GM21381 (cell line): ENCODE data around the gene TSTD2.

Experiments used
- ATAC-seq: cut with Tn5 transposase; IDR thresholded peaks from one replicate; pipeline ENCODE4 v1.9.1; 2021; ENCODE audit warnings: mild to moderate bottlenecking, moderate library complexity; ENCODE audit not compliant: unreplicated experiment

TSTD2 gene

DNA sequence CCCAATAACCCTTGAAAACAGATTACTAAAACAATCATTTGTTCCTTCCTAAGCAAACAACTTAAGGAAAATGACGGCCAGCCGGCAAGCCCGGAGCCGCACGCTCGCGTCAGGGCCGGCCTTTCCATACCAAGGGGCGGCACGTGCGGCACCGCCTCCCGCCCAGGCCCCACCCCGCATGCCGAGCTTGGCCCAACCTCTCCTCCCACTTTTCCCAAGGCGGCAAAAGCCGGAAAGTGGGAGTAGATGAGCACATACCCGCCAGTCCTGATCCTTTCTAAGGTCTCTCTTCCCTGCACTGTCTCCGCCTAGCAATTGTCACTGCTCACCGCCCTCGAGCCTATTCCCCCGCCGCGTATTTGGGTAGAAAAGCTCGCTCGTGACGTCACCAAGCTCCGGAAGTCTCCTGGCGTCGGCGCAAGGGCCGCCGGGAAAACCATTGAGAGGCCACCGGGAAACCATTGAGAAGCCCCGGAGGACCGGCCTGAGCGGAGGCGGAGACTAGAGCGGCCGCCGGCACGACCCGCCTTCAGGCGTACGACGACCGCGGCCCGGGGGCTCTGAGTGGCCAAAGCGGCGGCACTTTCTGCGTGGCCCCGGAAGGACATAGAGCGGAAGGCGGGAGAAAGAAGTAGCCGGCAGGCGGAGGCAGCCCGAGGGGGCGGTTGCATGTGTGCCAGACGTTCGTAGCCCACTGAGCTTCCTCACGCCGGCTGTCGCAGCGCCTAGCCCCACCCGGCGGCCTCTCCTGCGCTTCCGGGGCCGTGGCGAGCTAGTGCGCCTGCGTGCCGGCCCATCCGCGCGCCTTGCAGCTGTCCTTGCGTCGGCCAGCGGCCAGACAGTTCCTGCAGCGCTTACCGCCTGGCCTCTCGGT lies at the start of gene TSTD2, which contains the start of gene NCBP1:
TSTD2 (minus strand) TSS at position 384 of the 874 bp plus-strand sequence. CDS start 5,806 bp downstream, outside the sequence.
NCBP1 (plus strand) TSS at position 837 of the 874 bp plus-strand sequence. CDS start 61 bp downstream, outside the sequence.
- peak; percentile 88 for ATAC-seq

DNA sequence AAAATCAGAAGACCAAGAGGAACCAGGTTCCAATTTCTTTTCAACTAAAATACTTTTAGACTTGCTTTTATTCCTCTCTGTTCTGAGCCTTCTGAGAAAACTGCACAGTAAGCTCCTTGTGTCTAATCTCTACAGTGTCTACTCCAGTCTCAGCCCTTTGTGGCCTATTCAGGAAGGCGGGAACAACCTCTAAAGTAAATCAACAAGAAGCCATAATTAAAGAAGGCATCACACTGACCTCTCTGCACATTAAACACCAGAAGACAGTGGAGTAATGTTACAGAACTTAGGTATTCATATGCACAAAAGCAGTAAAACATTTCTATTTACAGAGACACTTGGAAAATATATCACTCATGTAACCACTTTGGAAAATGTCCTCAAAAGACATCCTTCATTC lies 49.1 kb upstream of the TSTD2 start:
- no peak for ATAC-seq

DNA sequence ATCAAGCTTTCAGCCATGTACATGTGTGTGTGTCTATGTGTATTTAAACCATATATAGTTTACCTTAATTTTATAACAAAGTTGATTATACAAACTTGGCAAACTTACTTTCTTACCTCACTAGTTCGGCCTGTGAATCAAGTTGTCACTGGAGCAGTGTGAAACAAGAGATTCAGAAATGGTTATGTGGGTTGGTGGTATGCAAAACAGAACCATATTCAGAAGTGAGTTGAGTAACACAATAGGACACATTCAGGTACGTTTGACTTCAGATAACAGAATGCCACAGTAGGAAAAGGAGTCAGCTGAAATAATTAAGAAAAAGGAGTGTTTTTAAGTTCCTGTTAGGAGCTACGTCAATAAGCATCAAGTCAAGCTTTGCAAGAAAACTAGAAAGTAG lies 42.5 kb upstream of the TSTD2 start:
- no peak for ATAC-seq

DNA sequence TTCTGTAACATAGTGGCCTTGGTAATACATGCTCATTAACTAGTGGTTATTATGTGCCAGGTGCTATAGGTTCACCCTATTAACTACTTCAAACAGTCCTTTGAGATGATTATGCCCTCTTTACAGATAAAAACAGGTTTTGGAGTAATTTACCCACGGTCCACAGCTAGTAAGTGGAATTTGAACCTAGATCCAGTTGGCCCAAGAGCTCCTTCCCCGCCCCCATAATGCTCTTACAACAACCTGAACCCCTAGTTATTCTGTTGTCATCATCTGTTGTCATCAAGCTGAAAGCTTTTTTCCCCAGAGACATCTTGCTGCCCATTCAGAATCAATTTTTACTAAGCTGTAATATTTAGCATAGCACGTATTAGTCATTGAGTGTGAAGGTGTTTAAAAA lies 40.8 kb upstream of the TSTD2 start:
- no peak for ATAC-seq

DNA sequence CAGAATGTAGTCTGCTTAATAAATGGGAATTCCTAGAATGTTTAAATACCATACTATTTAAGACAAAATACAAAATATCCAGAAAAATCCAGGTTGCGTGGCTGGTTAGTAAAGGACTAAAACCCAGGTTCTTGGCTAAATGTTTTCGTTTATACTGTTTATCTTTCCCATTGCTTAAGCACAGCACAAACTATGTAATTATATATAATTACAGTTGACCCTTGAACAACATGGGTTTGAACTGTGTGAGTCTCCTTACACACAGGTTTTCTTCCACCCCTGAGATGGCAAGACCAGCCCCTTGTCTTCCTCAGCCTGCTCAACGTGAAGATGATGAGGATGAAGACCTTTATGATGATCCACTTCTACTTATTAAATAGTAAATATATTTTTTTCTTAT lies 39.2 kb upstream of the TSTD2 start:
- ATAC-seq = no peak

DNA sequence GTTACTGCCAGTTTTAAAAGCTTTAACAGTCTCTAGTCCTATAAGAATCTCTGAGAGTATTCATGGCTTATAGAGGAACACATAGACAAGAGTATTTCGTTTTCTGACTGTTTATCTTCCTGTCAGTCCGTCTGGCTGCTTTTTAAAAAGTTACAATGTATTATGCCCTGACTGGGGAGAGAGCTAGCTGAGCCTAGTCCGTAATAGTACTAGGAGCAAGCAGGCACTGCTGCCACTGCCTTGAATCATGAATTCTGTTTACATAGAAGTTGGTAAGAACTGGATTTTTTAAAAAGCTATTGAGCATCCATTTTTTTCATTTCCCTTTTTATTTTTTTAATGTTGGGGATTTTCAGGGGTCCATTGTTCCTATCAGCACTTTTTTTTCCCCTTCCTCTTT lies 37.4 kb upstream of the TSTD2 start:
- no peak for ATAC-seq

DNA sequence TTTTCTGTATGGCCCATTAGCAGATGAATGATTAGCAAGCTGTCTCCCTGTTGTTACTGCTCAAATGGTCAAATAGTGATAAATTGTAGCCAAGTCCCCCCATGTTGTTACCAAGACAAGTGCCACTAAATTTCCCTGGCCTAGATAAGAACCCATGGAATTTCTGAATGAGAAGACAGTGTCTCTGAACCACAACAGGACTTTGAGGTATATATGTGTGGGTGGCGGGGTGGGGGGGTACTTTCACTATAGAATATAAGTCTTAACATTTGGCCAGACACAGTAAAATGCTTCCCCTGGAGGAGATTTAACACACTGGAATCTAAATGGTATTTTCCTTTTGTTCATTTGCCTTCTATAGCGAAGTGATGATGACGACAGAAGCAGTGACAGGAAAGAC lies 35.3 kb upstream of the TSTD2 start:
- ATAC-seq = no peak

DNA sequence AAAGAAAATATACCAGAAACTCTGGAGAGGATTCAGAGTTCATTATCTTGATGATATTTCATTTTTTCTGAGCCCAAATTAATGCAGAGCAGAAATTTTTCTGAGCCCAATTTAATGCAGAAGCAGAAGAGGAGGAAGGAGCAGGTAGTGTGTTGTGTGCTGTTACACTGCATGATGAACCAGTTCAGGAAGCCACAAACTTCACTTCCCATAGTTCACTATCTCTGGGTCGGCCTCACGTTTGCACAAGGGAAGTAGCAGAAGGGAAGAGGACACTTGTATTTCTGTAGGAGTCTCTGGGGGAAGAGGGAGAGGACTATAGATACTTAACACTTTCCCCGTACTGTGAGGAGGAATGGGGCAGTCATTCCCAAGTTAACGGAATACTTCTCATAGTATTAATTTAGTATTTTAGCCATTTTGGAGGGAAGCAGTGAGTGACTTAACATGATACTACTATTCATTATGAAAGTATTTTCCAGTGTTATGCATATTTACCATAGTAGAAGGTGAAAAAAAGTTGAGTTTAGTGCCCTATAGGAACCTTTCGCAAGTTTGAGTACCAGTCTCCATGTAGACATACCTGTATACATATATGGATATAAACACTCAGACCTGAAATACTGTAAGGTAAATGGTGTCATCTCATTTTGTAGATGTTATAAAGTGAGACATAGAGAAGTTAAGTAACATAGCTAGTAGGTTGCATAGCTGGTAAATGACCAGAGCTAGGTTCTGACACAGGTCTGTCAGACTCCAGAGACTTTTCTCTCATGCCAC lies 33.9 kb upstream of the TSTD2 start:
- no peak for ATAC-seq

DNA sequence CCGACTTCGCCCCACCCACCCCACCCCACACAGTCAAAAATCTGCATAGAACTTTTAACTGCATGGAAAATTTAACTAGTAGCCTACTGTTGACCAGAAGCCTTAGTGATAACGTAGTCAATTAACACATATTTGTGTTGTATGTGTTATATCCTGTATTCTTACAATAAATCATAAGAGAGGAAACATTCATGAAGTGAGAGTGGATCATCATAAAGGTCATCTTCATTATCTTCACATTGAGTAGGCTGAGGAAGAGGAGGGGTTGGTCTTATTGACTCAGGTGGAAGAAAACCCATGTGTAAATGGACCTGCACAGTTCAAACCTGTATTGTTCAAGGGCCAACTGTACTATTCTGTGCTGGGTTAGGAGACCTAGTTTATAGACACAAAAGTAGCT lies 32.6 kb upstream of the TSTD2 start:
- no peak for ATAC-seq

DNA sequence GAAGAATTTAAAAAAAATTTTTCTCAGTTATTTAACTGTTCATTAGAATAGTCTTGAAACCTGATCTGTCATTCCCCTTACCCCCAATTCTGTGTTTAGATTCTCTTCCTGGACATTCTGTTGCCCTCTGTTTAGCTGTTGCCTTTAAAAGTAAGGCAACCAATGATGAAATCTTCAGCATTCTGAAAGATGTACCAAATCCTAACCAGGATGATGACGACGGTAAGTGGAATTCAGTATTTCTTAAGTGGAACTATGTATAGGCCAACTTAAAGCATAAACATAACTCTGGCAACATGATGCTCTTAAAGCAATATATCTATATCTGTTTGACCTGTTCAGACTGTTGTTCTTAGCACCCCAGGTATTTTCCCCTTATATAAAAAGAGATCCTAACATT lies 27.7 kb upstream of the TSTD2 start:
- no peak for ATAC-seq

DNA sequence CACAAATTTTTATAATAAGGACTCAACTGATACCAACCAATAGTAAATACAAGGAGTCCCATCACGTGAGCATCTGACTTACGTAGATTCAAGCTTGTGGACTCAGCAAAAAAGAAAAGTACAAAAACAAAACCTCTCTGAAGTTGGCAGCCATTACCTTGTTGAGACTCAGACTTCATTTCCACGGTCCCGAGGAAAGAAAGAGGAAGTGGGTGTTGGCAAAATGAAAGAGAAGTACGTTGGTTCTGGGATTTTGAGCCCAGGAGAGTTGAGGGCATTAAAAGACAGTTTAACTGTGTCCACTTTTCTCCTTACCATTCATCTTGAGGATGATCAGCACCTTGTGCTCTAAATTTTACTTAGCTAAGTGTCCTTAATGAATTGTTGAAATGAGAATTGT lies 27.2 kb upstream of the TSTD2 start:
- no peak for ATAC-seq

DNA sequence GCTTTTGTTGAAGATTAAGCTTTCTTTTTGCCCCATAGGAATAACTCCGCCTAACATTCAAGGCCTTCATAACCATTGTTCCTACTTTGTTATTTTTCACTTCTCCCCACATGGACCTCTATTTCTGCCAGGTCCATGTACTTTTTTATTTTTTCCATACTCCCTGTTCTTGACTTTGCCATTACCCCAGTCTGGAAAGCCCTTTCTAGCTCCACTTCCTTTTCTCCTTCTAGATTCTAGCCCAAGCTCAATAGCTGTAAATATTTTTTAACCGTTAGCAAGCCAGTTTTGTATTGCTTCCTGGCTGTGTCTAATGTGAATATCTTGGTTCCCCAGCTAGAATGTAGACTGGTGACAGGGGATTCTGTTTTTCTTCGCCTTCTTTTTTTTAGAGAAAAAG lies 26.6 kb upstream of the TSTD2 start:
- no peak for ATAC-seq

DNA sequence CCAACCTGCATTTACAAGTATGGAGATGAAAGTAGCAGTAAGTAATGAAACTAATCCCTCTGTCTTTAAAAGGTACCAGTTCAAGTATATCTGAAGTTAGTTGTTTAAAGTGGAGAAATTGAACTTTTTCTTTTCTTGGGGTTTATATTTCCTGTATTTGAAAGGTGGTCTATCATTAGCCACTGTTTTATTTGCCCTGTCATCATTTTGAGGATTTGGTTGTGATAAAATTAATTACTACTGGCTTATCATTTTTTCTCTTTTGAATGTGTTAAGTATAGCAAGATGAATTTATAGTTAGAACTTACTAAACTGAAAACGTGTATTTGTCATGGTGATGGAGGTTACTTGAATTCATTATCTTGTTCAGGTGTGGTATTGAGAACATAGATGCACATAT lies 25.5 kb upstream of the TSTD2 start:
- ATAC-seq = no peak

DNA sequence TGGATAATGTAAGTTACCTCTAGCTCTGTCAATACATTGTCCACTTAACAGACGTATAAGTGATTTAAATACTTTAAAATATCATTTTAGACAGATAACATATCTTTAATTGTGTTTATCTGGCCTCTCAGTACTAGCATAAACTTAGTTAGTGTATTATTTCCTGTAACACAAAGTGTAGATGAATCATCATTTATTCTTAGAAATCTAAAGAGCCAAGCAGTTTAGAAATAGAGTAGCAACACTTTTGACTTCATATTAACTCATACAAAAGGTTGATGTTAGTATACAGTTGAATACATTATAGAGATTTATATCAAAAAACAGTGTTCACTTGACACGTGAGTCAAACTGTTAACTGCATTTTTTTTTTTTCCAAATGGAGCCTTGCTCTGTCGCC lies 18.5 kb upstream of the TSTD2 start:
- no peak for ATAC-seq

DNA sequence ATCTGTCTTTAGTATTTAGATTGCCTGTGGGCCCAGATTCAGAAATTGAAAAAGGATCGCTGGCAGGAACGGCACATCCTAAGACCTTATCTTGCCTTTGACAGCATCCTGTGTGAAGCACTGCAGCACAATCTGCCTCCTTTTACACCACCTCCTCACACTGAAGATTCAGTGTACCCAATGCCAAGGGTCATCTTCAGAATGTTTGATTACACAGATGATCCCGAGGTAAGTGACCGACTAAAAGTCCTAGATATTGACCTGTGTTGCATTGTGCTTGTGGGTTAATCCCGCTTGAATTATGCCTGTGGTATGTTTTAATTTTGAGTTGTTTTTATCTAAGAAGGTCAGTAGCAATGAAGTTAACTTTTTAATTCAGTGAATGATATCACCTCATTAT lies 14.8 kb upstream of the TSTD2 start:
- ATAC-seq = no peak

DNA sequence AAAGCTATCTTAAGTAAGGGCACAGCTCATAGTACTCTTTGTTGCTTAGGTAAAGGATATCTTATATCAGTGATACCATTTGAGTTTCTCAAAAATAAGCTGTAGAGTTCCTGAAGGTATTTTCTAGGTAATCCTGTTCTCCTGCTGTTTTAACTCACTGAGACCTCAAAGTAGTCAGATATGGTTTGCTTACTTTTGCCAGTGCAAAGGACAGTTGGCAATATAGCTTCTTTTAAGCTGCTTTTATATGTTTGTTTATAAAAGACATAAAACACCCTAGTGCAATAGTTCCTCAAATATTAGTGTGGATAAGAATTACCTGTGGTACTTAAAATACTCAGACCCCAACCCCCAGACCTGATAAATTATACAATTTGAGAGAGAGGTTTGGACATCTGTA lies 12.6 kb upstream of the TSTD2 start:
- ATAC-seq = no peak

DNA sequence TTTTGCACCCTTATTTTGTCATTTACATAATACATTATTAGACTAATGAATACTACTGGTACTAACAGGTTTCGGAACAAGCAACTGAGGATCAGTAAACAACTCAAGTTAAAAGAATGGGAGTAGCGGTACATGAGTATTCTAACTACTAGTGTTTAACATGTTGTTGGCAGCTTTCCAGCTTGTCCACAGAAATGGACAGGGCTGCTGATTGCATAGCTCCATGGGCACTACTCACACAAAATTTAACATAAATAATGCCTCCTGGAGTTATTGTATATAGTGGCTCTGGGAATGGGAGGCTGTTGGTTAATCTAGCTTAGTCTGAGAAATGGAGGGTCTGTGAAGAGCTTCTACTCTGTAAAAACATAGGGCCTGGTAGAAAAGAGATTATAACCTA lies 7.2 kb upstream of the TSTD2 start:
- ATAC-seq = no peak

DNA sequence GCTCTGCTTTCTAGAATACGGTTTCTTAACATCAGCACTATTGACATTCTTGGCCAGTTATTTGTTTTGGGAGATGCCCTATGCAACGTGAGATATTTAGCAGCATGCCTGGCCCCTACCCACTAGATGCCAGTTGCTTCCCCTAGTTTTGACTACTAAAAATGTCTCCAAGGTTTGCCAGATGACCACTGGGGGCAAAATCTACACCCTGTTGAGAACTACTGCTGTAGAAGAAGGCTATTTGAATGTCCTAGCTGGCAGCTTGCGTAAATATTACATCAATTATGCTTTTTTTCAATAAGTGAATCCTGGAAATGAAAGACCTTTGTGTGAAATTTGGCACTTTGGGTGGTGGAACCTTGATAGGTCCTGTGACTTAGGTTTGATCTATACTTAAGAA lies 5.5 kb upstream of the TSTD2 start:
- no peak for ATAC-seq

DNA sequence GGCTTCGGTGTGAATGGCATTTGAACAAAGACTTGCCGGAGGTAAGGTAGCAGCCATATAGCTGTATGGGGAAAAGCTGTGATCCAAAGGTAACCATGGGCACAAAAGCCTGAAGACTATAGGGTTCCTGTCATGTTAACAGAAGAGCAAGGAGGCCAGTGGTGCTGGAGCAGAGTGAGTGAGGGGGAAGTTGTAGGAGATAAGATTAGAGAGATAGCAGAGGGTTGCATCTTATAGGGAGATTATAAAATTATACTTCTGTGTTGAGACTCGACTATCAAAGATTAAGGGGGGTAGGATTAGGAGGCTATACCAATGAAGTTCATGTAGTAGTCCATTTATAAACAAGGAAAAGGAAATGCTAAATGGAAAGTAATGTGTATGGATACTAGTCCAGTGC lies 3.7 kb upstream of the TSTD2 start:
- no peak for ATAC-seq

DNA sequence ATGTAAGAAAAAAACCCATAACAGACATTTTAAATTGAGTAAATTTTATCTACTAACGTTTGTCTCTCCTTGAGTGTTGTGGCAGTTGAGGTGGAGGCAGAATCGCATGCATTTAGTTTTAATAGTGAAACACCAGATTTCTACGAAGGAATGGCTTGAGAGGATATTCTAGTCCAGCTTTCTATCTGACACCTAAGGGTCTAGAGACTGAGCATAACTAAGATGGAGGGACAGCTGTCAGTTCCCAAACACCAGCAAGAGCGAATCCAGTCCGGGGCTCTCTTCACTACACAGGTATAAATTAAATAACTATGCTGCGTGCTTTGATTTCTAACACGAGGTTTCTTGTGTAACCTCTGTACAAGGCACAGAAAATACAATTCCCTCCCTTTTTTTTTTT lies 1.9 kb upstream of the TSTD2 start:
- no peak for ATAC-seq

DNA sequence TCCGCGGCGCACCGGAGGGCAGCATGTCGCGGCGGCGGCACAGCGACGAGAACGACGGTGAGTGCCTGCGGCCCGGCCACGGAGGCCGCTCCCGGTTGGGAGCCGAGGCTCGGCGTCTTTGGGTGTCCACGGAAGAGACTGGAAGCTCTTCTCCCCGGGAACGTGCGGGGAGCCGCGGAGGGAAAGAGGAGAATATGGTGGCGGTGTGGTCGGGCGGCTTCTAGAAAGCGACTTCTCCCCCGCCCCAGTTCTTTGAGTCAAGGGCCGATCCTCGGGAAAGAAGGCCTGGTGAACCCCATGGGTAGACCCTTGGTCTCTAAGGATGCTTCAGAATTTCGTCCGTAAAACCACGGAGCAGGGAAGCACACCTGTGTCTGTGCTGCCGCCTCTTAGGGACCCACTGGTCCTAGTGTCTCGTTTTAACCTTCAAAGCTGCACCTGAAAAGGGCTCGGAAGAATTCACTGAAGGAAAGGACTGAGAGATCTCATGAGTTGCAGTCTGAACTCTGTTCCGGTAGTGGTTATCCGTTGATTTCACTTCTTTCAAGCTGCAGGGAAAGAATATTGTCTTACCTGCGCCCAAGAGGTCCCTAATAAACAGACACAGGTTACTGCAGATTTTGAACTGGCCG lies 807 bp upstream of the TSTD2 start:
- no peak for ATAC-seq
